IMR-90 (cell line): ENCODE measurements around the gene HOXD9. TPM values are rescaled to one million over a fixed set of nuclear protein-coding genes. Genes with fewer than 3 reads are reported as not detected.

Source experiments
- ATAC-seq: fragments of 200-7000 bp; cut with Tn5 transposase; 2 replicates; pipeline ENCODE4 v1.9.1; 2020; ENCODE audit warnings: low read depth, mild to moderate bottlenecking, moderate library complexity
- BruUV-seq: library from RNA; stranded (reverse); fragments of 400-500 nt; replicated peaks from 2 replicates; lab custom pipeline; 2021; lab: Mats Ljungman, UMichigan
- CTCF ChIA-PET: fragments of 300-600 bp; formaldehyde crosslinking; extraction: SDS; loops from one replicate; lab custom pipeline; 2021; ENCODE audit warnings: antibody characterized with exemption; lab: Yijun Ruan, JAX
- POLR2A ChIA-PET: fragments of 300-600 bp; sonication (Branson Sonifier 250); formaldehyde crosslinking; loops from one replicate; lab custom pipeline; 2022; ENCODE audit warnings: antibody characterized with exemption; ENCODE audit not compliant: unreplicated experiment; lab: Charles Lee
- DNase-seq: peaks from one replicate; pipeline ENCODE4 v3.0.0; 2013
- H2AFZ ChIP-seq: replicated peaks from 2 replicates; pipeline ENCODE3; 2013; ENCODE audit warnings: low read length, mild to moderate bottlenecking; ENCODE audit not compliant: poor library complexity
- H2AK5ac ChIP-seq: 2 replicates; pipeline ENCODE4 v1.6.1; 2013; ENCODE audit warnings: low read depth, low read length, inconsistent platforms
- H2AK9ac ChIP-seq: replicated peaks from 2 replicates; pipeline ENCODE3; 2013; ENCODE audit warnings: mild to moderate bottlenecking, low read depth, low read length, moderate library complexity; ENCODE audit not compliant: poor library complexity
- H2BK120ac ChIP-seq: 2 replicates; pipeline ENCODE4 v1.6.1; 2013; ENCODE audit warnings: low read depth, low read length, inconsistent platforms
- H2BK15ac ChIP-seq: 3 replicates; pipeline ENCODE4 v1.6.1; 2013; ENCODE audit warnings: low read depth, low read length, inconsistent platforms
- H2BK20ac ChIP-seq: 2 replicates; pipeline ENCODE4 v1.6.1; 2013; ENCODE audit warnings: low read depth, mild to moderate bottlenecking, inconsistent platforms, low read length, moderate library complexity
- H2BK5ac ChIP-seq: 2 replicates; pipeline ENCODE4 v1.6.1; 2013; ENCODE audit warnings: mild to moderate bottlenecking, low read depth, low read length, inconsistent platforms; ENCODE audit not compliant: poor library complexity, severe bottlenecking
- H3K14ac ChIP-seq: replicated peaks from 2 replicates; pipeline ENCODE4 v1.6.1; 2013; ENCODE audit warnings: low read depth, low read length, inconsistent platforms
- H3K18ac ChIP-seq: 2 replicates; pipeline ENCODE4 v1.6.1; 2013; ENCODE audit warnings: low read depth, low read length, control low read depth
- H3K23ac ChIP-seq: 2 replicates; pipeline ENCODE4 v1.6.1; 2013; ENCODE audit warnings: low read depth, low read length, inconsistent platforms
- H3K27ac ChIP-seq: 2 replicates; pipeline ENCODE4 v1.5.1; 2013; ENCODE audit warnings: mild to moderate bottlenecking, control low read depth, low read length; ENCODE audit not compliant: insufficient read depth
- H3K27me3 ChIP-seq: 2 replicates; pipeline ENCODE4 v1.6.1; 2013; ENCODE audit warnings: low read length; ENCODE audit not compliant: control insufficient read depth, insufficient read depth
- H3K36me3 ChIP-seq: 2 replicates; pipeline ENCODE4 v1.6.1; 2013; ENCODE audit warnings: low read length, mixed read lengths; ENCODE audit not compliant: control insufficient read depth, insufficient read depth
- H3K4ac ChIP-seq: 2 replicates; pipeline ENCODE4 v1.6.1; 2013; ENCODE audit warnings: low read depth, low read length, inconsistent platforms
- H3K4me1 ChIP-seq: 2 replicates; pipeline ENCODE4 v1.6.1; 2013; ENCODE audit warnings: low read length, mixed read lengths; ENCODE audit not compliant: control insufficient read depth, insufficient read depth
- H3K4me2 ChIP-seq: 2 replicates; pipeline ENCODE4 v1.6.1; 2013; ENCODE audit warnings: low read depth, mild to moderate bottlenecking, control low read depth, low read length, moderate library complexity
- H3K4me3 ChIP-seq: 2 replicates; pipeline ENCODE4 v1.5.1; 2013; ENCODE audit warnings: low read depth, mild to moderate bottlenecking, control low read depth, low read length, moderate library complexity; ENCODE audit not compliant: insufficient read depth
- H3K56ac ChIP-seq: 2 replicates; pipeline ENCODE4 v1.6.1; 2013; ENCODE audit warnings: low read length, inconsistent platforms; ENCODE audit not compliant: insufficient read depth; ENCODE audit errors: extremely low read depth
- H3K79me1 ChIP-seq, 2 experiments: 2 replicates each; pipeline ENCODE4 v1.6.1; 2013; ENCODE audit warnings: low read length in 2 of 2, inconsistent platforms in 1 of 2, low read depth in 1 of 2
- H3K9ac ChIP-seq: 2 replicates; pipeline ENCODE4 v1.6.1; 2013; ENCODE audit warnings: low read depth, low read length, control low read depth
- H3K9me1 ChIP-seq: 2 replicates; pipeline ENCODE4 v1.6.1; 2013; ENCODE audit warnings: low read length, inconsistent platforms; ENCODE audit not compliant: insufficient read depth
- H3K9me3 ChIP-seq: 2 replicates; pipeline ENCODE4 v1.6.1; 2013; ENCODE audit warnings: low read length; ENCODE audit not compliant: control insufficient read depth, insufficient read depth
- H4K20me1 ChIP-seq: 2 replicates; pipeline ENCODE4 v1.6.1; 2013; ENCODE audit warnings: low read length, inconsistent platforms; ENCODE audit not compliant: insufficient read depth
- H4K5ac ChIP-seq: 2 replicates; pipeline ENCODE4 v1.6.1; 2013; ENCODE audit warnings: mild to moderate bottlenecking, low read depth, low read length, control low read depth
- H4K8ac ChIP-seq, 2 experiments: 2 replicates each; pipeline ENCODE4 v1.6.1; 2013; ENCODE audit warnings: low read depth in 2 of 2, low read length in 2 of 2, control low read depth in 1 of 2, inconsistent platforms in 1 of 2
- H4K91ac ChIP-seq: 2 replicates; pipeline ENCODE4 v1.6.1; 2013; ENCODE audit warnings: low read depth, low read length, inconsistent platforms; ENCODE audit not compliant: insufficient read depth
- BHLHE40 ChIP-seq: fragments of 150-350 bp; IDR thresholded peaks from 2 replicates; pipeline ENCODE4 v1.6.1; 2016; ENCODE audit warnings: mild to moderate bottlenecking, low read depth, low read length
- MAFK ChIP-seq: IDR thresholded peaks from 2 replicates; pipeline ENCODE4 v1.6.1; 2012; ENCODE audit warnings: low read depth, low read length, improper control_type of control experiment
- MAZ ChIP-seq: IDR thresholded peaks from 2 replicates; pipeline ENCODE4 v1.6.1; 2012; ENCODE audit warnings: low read depth, mild to moderate bottlenecking, low read length, improper control_type of control experiment, moderate library complexity, borderline replicate concordance
- RCOR1 ChIP-seq: IDR thresholded peaks from 2 replicates; pipeline ENCODE4 v1.6.1; 2012; ENCODE audit warnings: mild to moderate bottlenecking, low read length, improper control_type of control experiment; ENCODE audit not compliant: insufficient replicate concordance
- SMC3 ChIP-seq: fragments of 150-350 bp; IDR thresholded peaks from 2 replicates; pipeline ENCODE4 v1.6.1; 2016; ENCODE audit warnings: low read depth, mild to moderate bottlenecking, antibody characterized with exemption, low read length, moderate library complexity
- USF2 ChIP-seq: fragments of 150-350 bp; IDR thresholded peaks from 2 replicates; pipeline ENCODE4 v1.6.1; 2017; ENCODE audit warnings: mild to moderate bottlenecking, antibody characterized with exemption, low read length, low read depth
- WGBS, 2 experiments: methylation state at CpG; one replicate each; pipeline versions ENCODE4 v1.1.5 to v1.1.7; 2013; ENCODE audit warnings: missing lambda C conversion rate in 2 of 2; ENCODE audit not compliant: insufficient read length in 1 of 2; ENCODE audit errors: extremely low coverage in 2 of 2; 5-methylcytosine and 5-hydroxymethylcytosine counted together
- dilution Hi-C: fragments of 300-500 bp; cut with HindIII; formaldehyde crosslinking; loops from one replicate; pipeline ENCODE4 v1.14.3; 2018; ENCODE audit warnings: low sequenced_read_pairs; ENCODE audit not compliant: unreplicated experiment
- in situ Hi-C: fragments of 300-500 bp; cut with MboI; formaldehyde crosslinking; loops from 3 replicates; pipeline ENCODE4 v1.14.3; 2019; ENCODE audit warnings: low sequenced_read_pairs, inconsistent platforms, mixed read lengths
- intact Hi-C: fragments of 100-400 bp; cut with micrococcal nuclease; formaldehyde crosslinking; loops from 2 replicates; pipeline ENCODE4 v1.10.0; 2022
- polyA plus RNA-seq, 3 experiments: library from polyadenylated mRNA; depleted of rRNA; stranded (reverse); fragments of >200 nt; gene quantifications; 2 replicates each; pipeline ENCODE4 v1.2.3, GENCODE V29; 2012; ENCODE audit warnings: low replicate concordance in 1 of 3
- total RNA-seq: library from RNA; depleted of rRNA; stranded (reverse); fragments of >200 nt; gene quantifications from 2 replicates; pipeline ENCODE4 v1.2.3, GENCODE V29; 2012
- TF ChIP-seq, protein P1 (sequence below): fragments of 150-350 bp; IDR thresholded peaks from 2 replicates; pipeline ENCODE4 v1.6.1; 2016; ENCODE audit warnings: low read depth, mild to moderate bottlenecking, low read length, moderate library complexity, borderline replicate concordance

HOXD9 gene
- total and polyA plus RNA-seq, 2 of the 4 experiments (the other 2 are of a cell fraction), result not detected

DNA sequence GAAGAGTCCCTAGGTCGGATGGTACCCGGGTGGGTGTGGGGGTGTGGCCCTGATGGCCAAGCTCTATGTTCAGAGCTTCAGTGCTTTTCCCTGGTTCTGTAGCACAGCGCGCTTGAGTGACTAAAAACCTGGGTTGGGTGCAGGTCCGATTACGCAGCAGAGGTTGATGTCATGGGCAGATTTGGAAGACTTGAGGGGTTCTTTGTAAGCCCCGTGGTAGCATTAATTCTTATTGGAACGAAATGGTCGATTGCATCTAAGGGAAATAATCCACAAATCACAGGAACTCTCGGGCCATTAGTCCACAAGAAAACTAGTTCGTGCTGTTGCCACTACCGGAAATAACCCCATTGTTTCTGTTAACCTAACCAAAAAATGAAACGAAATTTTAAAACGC, 16.0 kb downstream of the HOXD9 start:
- H2AK5ac ChIP-seq, result no peak overlapping the region
- H3K27ac ChIP-seq, result no peak overlapping the region
- H4K20me1 ChIP-seq, result no peaks in the 10 kb centered on the region
- ATAC-seq (no peak), DNase-seq (no peak)
- H3K27me3 ChIP-seq, result peaks cover 81% of the 10 kb centered on the region
- H3K36me3 ChIP-seq, result no peaks in the 10 kb centered on the region
- H3K23ac ChIP-seq, result no peak overlapping the region
- H3K9me3 ChIP-seq, result peaks cover 3% of the 10 kb centered on the region
- no peak overlapping the region for H2BK15ac ChIP-seq
- H2AFZ ChIP-seq, result no peak overlapping the region
- no peak overlapping the region for H3K9ac ChIP-seq
- H3K18ac ChIP-seq, result no peak overlapping the region
- no peak overlapping the region for H4K91ac ChIP-seq
- no peak overlapping the region for H4K8ac ChIP-seq
- WGBS, 2 experiments, result 9% methylated on average over 8 of the region's 14 CpGs; no CpG with 5 or more reads in 1 of the 2 experiments
- H4K5ac ChIP-seq, result no peak overlapping the region
- H2BK20ac ChIP-seq, result no peak overlapping the region
- intact Hi-C loops, result no loop called here
- H3K4ac ChIP-seq, result no peak overlapping the region
- BruUV-seq, result no TSS peak
- no peak overlapping the region for H2AK9ac ChIP-seq
- H3K9me1 ChIP-seq, result no peaks in the 10 kb centered on the region
- CTCF ChIA-PET, result interaction anchor here (0.7 to 1.0 kb wide), 2 partner anchors 12 to 513 kb away, joined by 3 to 4 read pairs; no protein-coding TSS in a partner anchor
- dilution Hi-C loops, result no loop called here
- H3K56ac ChIP-seq, result no peak overlapping the region
- H2BK5ac ChIP-seq, result no peak overlapping the region
- H3K4me3 ChIP-seq, result no peak overlapping the region
- in situ Hi-C loops, result no loop called here
- no peak overlapping the region for H2BK120ac ChIP-seq
- no peaks in the 10 kb centered on the region for H3K79me1 ChIP-seq
- H3K4me2 ChIP-seq, result no peak overlapping the region
- POLR2A ChIA-PET, result no interaction called here
- H3K4me1 ChIP-seq, result no peaks in the 10 kb centered on the region
- TF ChIP-seq USF2 (no peak), MAZ (no peak), MAFK (no peak), RCOR1 (no peak), SMC3 (no peak), BHLHE40 (no peak)
- TF ChIP-seq, protein P1, sequence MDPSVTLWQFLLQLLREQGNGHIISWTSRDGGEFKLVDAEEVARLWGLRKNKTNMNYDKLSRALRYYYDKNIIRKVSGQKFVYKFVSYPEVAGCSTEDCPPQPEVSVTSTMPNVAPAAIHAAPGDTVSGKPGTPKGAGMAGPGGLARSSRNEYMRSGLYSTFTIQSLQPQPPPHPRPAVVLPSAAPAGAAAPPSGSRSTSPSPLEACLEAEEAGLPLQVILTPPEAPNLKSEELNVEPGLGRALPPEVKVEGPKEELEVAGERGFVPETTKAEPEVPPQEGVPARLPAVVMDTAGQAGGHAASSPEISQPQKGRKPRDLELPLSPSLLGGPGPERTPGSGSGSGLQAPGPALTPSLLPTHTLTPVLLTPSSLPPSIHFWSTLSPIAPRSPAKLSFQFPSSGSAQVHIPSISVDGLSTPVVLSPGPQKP, result no peak
- no peak overlapping the region for H3K14ac ChIP-seq
